HG03565 (cell line): ENCODE data around the gene SLC16A6.
"Not testable (repeated sequence)": the region's sequence is repeated elsewhere in the genome, so short reads cannot be mapped to it uniquely, and the experiment has no call there.

Experiments
- ATAC-seq: cut with Tn5 transposase; IDR thresholded peaks from one replicate; pipeline ENCODE4 v1.9.1; 2021; ENCODE audit warnings: mild to moderate bottlenecking, moderate library complexity; ENCODE audit not compliant: unreplicated experiment

Gene SLC16A6

DNA sequence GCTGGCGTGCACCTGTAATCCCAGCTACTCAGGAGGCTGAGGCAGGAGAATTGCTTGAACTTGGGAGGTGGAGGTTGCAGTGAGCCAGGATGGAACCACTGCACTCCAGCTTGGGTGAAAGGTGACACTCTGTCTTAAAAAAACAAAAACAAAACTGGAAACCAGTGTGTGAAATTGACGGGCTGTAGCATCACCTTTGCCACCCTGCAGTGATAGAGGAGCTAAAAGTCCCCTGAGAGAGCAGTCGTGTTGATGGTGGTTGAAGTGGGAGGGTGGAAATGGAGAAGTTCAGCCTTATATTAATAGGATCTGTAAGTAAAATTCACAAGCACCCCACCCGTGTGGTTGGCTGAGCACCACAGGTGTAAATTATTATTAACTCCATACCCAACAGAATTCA is 65.9 kb downstream of the SLC16A6 start:
- ATAC-seq = not testable (repeated sequence)

DNA sequence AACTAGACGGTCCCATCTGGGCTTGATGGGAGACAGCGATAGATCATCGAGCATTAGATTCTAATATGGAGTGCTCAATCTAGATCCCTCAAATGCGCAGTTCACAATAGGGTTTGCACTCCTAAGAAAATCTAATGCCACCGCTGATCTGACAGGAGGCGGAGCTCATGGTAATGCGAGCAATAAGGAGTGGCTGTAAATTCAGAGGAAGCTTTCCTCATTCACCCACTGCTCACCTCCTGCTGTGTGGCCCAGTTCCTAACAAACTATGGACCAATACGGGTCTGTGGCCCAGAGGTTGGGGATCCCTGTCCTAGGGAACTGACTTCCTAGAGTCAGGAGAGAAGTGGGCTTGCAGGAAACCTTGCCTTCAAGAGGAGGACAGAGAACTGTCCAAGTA is 68.3 kb downstream of the SLC16A6 start:
- no peak for ATAC-seq

DNA sequence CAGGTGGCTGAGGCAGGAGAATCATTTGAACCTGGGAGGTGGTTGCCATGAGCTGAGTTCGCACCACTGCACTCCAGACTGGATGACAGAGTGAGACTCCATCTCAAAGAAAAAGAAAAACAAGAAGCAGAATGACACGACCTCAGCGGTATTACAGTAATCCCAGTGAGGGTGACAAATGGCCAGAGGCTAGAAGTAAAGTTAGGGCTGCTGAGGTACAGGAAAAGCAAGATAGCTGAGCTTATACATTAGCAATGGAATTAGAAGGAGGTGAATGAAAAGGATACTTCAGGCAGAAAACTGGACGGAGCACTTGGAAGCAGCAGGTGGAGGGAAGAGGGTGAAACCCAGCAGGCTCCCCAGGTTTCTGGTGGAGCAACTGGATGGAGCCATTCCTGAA is 69.1 kb downstream of the SLC16A6 start:
- ATAC-seq = no peak

DNA sequence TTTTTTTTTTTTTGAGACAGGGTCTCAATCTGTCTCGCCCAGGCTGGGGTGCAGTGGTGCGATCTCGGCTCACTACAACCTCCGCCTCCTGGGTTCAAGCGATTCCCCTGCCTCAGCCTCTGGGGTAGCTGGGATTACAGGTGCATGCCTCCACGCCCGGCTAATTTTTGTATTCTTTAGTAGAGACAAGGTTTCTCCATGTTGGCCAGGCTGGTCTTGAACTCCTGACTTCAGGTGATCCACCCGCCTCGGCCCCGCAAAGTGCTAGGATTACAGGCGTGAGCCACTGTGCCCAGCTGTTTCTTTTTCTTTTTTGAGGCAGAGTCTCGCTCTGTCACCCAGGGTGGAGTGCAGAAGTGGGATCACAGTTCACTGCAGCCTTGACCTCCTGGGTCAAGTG is 70.1 kb downstream of the SLC16A6 start:
- ATAC-seq = not testable (repeated sequence)

DNA sequence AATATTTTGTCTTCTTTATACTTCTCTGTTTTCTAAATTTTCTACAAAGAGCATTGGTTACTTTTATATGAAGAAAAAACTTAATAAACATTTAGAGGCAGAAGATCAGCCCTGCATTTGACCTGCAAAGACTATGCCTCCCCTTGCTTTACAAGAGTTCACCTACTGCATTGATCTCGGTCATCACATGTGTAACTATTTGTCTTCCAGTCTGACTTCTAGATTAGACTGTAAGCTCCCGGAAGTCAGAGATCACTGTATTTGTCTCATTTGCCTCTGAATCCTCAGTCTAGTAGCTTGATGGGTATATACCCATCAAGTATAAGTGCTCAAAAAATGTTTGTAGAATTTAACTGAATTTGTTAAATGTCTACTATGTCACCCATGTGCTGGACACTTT is 70.7 kb downstream of the SLC16A6 start:
- not testable (repeated sequence) for ATAC-seq

DNA sequence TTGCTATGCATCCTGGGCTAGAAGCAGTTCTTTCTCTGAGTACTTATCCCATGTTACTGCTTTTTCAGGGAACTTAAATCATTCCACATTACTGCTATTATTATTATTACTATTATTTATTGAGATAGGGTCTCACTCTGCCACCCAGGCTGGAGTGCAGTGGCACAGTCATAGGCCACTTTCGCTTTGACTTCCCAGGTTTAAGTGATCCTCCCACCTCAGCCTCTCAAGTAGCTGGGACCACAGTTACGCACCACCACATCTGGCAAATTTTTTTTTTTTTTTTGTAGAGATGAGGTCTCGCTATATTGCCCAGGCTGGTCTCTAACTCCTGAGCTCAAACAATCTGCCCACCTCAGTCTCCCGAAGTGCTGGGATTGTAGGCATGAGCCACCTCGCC is 71.5 kb downstream of the SLC16A6 start:
- not testable (repeated sequence) for ATAC-seq
